HEK293T (cell line): Measurements from ENCODE around the gene JRKL.

Experiments used
- CTCF ChIA-PET: fragments of 350-600 bp; formaldehyde crosslinking; extraction: SDS; loops from one replicate; lab custom pipeline; 2021; ENCODE audit warnings: antibody characterized with exemption, inconsistent platforms; lab: Yijun Ruan, JAX
- POLR2A ChIA-PET: fragments of 350-600 bp; formaldehyde crosslinking; extraction: SDS; loops from one replicate; lab custom pipeline; 2020; ENCODE audit warnings: antibody characterized with exemption, inconsistent platforms; lab: Yijun Ruan, JAX
- DNase-seq: peaks from one replicate; pipeline ENCODE4 v3.0.0; 2012; ENCODE audit warnings: mixed read lengths; ENCODE audit errors: extremely low spot score
- ARNT ChIP-seq: fragments of 450-650 bp; IDR thresholded peaks from 2 replicates; pipeline ENCODE4 v1.6.1; 2017; ENCODE audit warnings: mild to moderate bottlenecking
- BHLHE40 ChIP-seq: fragments of 450-650 bp; IDR thresholded peaks from 2 replicates; pipeline ENCODE4 v1.6.1; 2016; ENCODE audit warnings: mild to moderate bottlenecking, moderate library complexity, borderline replicate concordance
- CTBP1 ChIP-seq: fragments of 450-650 bp; IDR thresholded peaks from 2 replicates; pipeline ENCODE4 v1.6.1; 2016; ENCODE audit warnings: borderline replicate concordance
- ELF4 ChIP-seq: fragments of 450-650 bp; IDR thresholded peaks from 2 replicates; pipeline ENCODE4 v1.6.1; 2017; ENCODE audit warnings: antibody characterized with exemption
- FOXA1 ChIP-seq: fragments of 450-650 bp; IDR thresholded peaks from 2 replicates; pipeline ENCODE4 v1.6.1; 2016; ENCODE audit warnings: mild to moderate bottlenecking
- FOXK2 ChIP-seq: fragments of 450-650 bp; IDR thresholded peaks from 2 replicates; pipeline ENCODE4 v1.6.1; 2016; ENCODE audit warnings: mild to moderate bottlenecking
- FOXM1 ChIP-seq: fragments of 450-650 bp; IDR thresholded peaks from 2 replicates; pipeline ENCODE4 v1.6.1; 2017; ENCODE audit warnings: mild to moderate bottlenecking, borderline replicate concordance
- HDGF ChIP-seq: fragments of 450-650 bp; IDR thresholded peaks from 2 replicates; pipeline ENCODE4 v1.6.1; 2017; ENCODE audit warnings: antibody characterized with exemption, borderline replicate concordance
- L3MBTL2 ChIP-seq: fragments of 450-650 bp; conservative IDR thresholded peaks from 2 replicates; pipeline ENCODE4 v1.6.1; 2016; ENCODE audit warnings: mild to moderate bottlenecking
- LEF1 ChIP-seq: fragments of 450-650 bp; IDR thresholded peaks from 2 replicates; pipeline ENCODE4 v1.6.1; 2017; ENCODE audit warnings: mild to moderate bottlenecking, borderline replicate concordance
- NFRKB ChIP-seq: fragments of 450-650 bp; IDR thresholded peaks from 2 replicates; pipeline ENCODE4 v1.6.1; 2016; ENCODE audit warnings: mild to moderate bottlenecking, moderate library complexity
- PKNOX1 ChIP-seq: fragments of 450-650 bp; IDR thresholded peaks from 2 replicates; pipeline ENCODE4 v1.6.1; 2016
- SP1 ChIP-seq: fragments of 450-650 bp; IDR thresholded peaks from 2 replicates; pipeline ENCODE4 v1.6.1; 2017
- SUZ12 ChIP-seq: fragments of 450-650 bp; IDR thresholded peaks from 2 replicates; pipeline ENCODE4 v1.6.1; 2016; ENCODE audit warnings: mild to moderate bottlenecking
- TARDBP ChIP-seq: fragments of 450-650 bp; IDR thresholded peaks from 2 replicates; pipeline ENCODE4 v1.6.1; 2016
- ZNF384 ChIP-seq: fragments of 450-650 bp; IDR thresholded peaks from 2 replicates; pipeline ENCODE4 v1.6.1; 2016

Gene JRKL

GRCh38 chr11:96366024-96366423, 23.8 kb upstream of the JRKL start:
- POLR2A ChIA-PET = no interaction called here
- DNase-seq = no peak
- CTCF ChIA-PET = no interaction called here
- TF ChIP-seq HDGF = no peak
- TF ChIP-seq TARDBP = no peak
- TF ChIP-seq ARNT = no peak
- no peak for TF ChIP-seq LEF1
- no peak for TF ChIP-seq L3MBTL2
- TF ChIP-seq FOXA1 = no peak
- TF ChIP-seq ZNF384 = no peak
- TF ChIP-seq FOXM1 = no peak

DNA sequence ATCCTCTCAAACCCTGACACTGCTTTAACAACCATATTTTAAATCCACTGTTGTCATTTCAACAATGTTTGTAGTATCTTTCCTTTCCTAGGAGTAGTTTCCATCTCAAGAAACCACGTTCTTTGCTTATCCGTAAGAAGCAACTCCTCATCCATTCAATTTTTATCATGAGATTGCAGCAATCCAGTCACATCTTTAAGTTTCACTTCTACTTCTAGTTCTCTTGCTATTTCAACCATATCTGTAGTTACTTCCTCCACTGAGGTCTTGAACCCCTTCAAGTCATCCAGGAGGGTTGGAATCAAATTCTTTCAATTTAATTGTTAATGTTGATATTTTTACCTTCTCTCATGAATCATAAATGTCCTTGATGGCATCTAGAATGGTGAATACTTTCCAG, 22.5 kb upstream of the JRKL start:
- TF ChIP-seq BHLHE40 (no peak), PKNOX1 (no peak), SUZ12 (no peak), CTBP1 (no peak), HDGF (no peak), TARDBP (no peak), ELF4 (no peak), SP1 (no peak), NFRKB (no peak), FOXM1 (no peak), ZNF384 (no peak), FOXK2 (no peak), LEF1 (no peak), ARNT (no peak), FOXA1 (no peak), L3MBTL2 (no peak)
- POLR2A ChIA-PET = no interaction called here
- no peak for DNase-seq
- CTCF ChIA-PET = no interaction called here

GRCh38 chr11:96373826-96374225, 16.0 kb upstream of the JRKL start:
- no peak for TF ChIP-seq NFRKB
- TF ChIP-seq FOXM1 = no peak
- ChIA-PET CTCF (no interaction called here), POLR2A (no interaction called here)
- no peak for DNase-seq

GRCh38 chr11:96376796-96377195, 13.0 kb upstream of the JRKL start:
- DNase-seq = no peak
- TF ChIP-seq SP1 (no peak), BHLHE40 (no peak), ELF4 (no peak), ARNT (no peak), FOXK2 (no peak), TARDBP (no peak), PKNOX1 (no peak), SUZ12 (no peak), HDGF (no peak), ZNF384 (no peak), L3MBTL2 (no peak), CTBP1 (no peak), FOXM1 (no peak), FOXA1 (no peak), LEF1 (no peak)
- POLR2A ChIA-PET = interaction anchor here (0.8 kb wide), 1 partner anchor 13 kb away, joined by 3 read pairs; the partner anchor contains the start of genes CCDC82 and JRKL
- CTCF ChIA-PET = no interaction called here

- ChIA-PET CTCF (interaction anchor here (0.7 to 1.4 kb wide), 2 partner anchors 10 to 20 kb away, joined by 3 to 4 read pairs; no protein-coding TSS in a partner anchor), POLR2A (no interaction called here)
- TF ChIP-seq LEF1 = no peak
- no peak for TF ChIP-seq FOXK2
- no peak for TF ChIP-seq ELF4
- TF ChIP-seq PKNOX1 = no peak
- TF ChIP-seq TARDBP = no peak
- no peak for TF ChIP-seq ARNT
- no peak for TF ChIP-seq SP1
- no peak for TF ChIP-seq NFRKB
- TF ChIP-seq L3MBTL2 = no peak
- TF ChIP-seq SUZ12 = no peak
- TF ChIP-seq CTBP1 = no peak
- TF ChIP-seq BHLHE40 = no peak
- TF ChIP-seq FOXA1 = no peak
- no peak for TF ChIP-seq FOXM1
- TF ChIP-seq HDGF = no peak
- no peak for TF ChIP-seq ZNF384
- DNase-seq = no peak
Measured at GRCh38 chr11:96384156-96384555, 5.7 kb upstream of the JRKL start.

DNA sequence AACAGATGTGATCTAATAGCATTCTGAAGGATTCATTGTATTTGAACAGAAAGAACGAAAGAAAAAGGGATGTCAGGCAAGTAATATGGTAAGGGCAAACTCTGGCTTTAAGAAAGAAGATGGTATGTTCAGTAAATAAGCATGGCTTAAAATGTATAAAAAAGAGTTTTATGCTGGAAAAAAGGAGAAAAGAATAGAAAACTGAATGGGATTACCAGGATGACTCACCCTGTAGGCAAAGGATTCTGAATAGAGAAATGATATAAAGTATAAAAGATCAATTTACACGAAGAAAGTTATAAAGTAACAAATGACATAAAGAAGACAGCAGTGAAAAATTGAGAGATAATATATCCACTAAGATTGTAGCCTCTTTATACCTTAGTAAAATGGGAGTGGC, 4.6 kb upstream of the JRKL start:
- CTCF ChIA-PET = no interaction called here
- TF ChIP-seq PKNOX1 (no peak), HDGF (no peak), FOXM1 (no peak), FOXK2 (no peak), SUZ12 (no peak), ZNF384 (no peak), CTBP1 (no peak), L3MBTL2 (no peak), TARDBP (no peak), ARNT (no peak), SP1 (no peak), LEF1 (no peak), NFRKB (no peak), FOXA1 (no peak), ELF4 (no peak), BHLHE40 (no peak)
- POLR2A ChIA-PET = no interaction called here
- no peak for DNase-seq
